ENCODE results near the gene ITM2C.

ITM2C gene

GRCh38 chr2:230908595-230909191 is 44.0 kb downstream of the ITM2C start (continued):
- TF ChIP-seq ZNF777 (tag by site-specific recombination; IDR thresholded peaks at IDR 0.05; ENCODE audit: borderline replicate concordance): no peak

- ChIA-PET CTCF (no interaction called here), POLR2A (no interaction called here)
- TF ChIP-seq ZNF488 (tag by site-specific recombination; IDR thresholded peaks at IDR 0.05) (no peak), ZNF701 (tag by site-specific recombination; IDR thresholded peaks at IDR 0.05) (no peak), TRIM28 (IDR thresholded peaks at IDR 0.05; ENCODE audit: borderline replicate concordance, low read length) (no peak), FEZF1 (tag by site-specific recombination; IDR thresholded peaks at IDR 0.05) (no peak), ZNF366 (tag by site-specific recombination; conservative IDR thresholded peaks at IDR 0.05) (no peak), YY1 (tag by site-specific recombination; IDR thresholded peaks at IDR 0.05) (no peak), ZNF248 (tag by site-specific recombination; IDR thresholded peaks at IDR 0.05) (no peak), ZNF23 (tag by site-specific recombination; IDR thresholded peaks at IDR 0.05; ENCODE audit: borderline replicate concordance) (no peak)
These were observed 45.3 kb downstream of the ITM2C start for GRCh38 chr2:230909841-230910545.

DNA sequence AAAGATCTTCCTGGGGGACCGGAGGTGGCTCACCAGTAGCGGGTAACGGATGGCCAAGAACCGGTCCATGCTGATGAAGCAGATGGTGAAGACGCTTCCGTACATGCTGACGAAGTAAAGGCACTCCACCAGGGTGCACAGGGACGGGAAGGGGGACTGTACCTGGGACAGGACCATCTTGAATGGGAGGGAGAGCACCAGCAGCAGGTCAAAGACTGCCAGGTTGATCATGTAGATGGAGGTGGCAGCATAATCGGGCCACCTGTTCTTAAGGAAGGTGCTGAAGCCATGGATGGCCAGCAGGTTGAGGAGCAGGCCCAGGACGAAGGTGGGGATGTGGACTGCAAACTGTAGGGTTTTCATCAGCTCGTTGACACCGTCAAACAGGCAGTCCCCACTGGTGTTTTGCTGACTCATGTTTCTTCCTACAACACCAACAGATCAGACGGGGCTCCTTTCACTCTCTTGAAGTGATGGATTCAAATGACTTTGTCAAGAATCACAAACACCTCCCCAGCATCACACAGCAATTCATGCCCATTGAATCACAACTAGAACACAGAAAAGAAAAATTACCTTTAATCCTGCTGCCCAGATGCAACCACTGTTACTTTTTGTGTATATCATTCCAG is 45.9 kb downstream of the ITM2C start:
- H3K27ac ChIP-seq (ENCODE audit: extremely low read depth, low read depth, low read length): no peak overlapping the region
- no peak for TF ChIP-seq SP2 (tag by site-specific recombination; IDR thresholded peaks at IDR 0.05)
- no peak for TF ChIP-seq ZNF2 (tag by site-specific recombination; IDR thresholded peaks at IDR 0.05)
- TF ChIP-seq, protein P1, sequence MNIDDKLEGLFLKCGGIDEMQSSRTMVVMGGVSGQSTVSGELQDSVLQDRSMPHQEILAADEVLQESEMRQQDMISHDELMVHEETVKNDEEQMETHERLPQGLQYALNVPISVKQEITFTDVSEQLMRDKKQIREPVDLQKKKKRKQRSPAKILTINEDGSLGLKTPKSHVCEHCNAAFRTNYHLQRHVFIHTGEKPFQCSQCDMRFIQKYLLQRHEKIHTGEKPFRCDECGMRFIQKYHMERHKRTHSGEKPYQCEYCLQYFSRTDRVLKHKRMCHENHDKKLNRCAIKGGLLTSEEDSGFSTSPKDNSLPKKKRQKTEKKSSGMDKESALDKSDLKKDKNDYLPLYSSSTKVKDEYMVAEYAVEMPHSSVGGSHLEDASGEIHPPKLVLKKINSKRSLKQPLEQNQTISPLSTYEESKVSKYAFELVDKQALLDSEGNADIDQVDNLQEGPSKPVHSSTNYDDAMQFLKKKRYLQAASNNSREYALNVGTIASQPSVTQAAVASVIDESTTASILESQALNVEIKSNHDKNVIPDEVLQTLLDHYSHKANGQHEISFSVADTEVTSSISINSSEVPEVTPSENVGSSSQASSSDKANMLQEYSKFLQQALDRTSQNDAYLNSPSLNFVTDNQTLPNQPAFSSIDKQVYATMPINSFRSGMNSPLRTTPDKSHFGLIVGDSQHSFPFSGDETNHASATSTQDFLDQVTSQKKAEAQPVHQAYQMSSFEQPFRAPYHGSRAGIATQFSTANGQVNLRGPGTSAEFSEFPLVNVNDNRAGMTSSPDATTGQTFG (tag by site-specific recombination; IDR thresholded peaks at IDR 0.05; ENCODE audit: borderline replicate concordance): no peak
- no peak for TF ChIP-seq ZNF23 (tag by site-specific recombination; IDR thresholded peaks at IDR 0.05; ENCODE audit: borderline replicate concordance)
- TF ChIP-seq KLF1 (tag by site-specific recombination; IDR thresholded peaks at IDR 0.05): no peak
- H3K4me3 ChIP-seq (ENCODE audit: low read depth, low read length): no peak overlapping the region
- H3K36me3 ChIP-seq (ENCODE audit: control insufficient read depth in 2 of 2, insufficient read depth in 1 of 2, low read length in 2 of 2): no peaks in the 10 kb centered on the region
- ChIA-PET CTCF (interaction anchor here (0.8 to 0.9 kb wide), 2 partner anchors 86 to 142 kb away, joined by 3 read pairs; no protein-coding TSS in a partner anchor), POLR2A (no interaction called here)
- H3K9me3 ChIP-seq (ENCODE audit: control insufficient read depth, insufficient read depth, low read depth, low read length): no peaks in the 10 kb centered on the region
- H3K4me1 ChIP-seq (ENCODE audit: control insufficient read depth, insufficient read depth, low read length): no peaks in the 10 kb centered on the region

More at GRCh38 chr2:230909841-230910545, 45.3 kb downstream of the ITM2C start:
- Histone ChIP-seq H3K4me1 (ENCODE audit: control insufficient read depth, insufficient read depth, low read length) (no peaks in the 10 kb centered on the region), H3K27ac (ENCODE audit: extremely low read depth, low read depth, low read length) (no peak overlapping the region), H3K36me3 (ENCODE audit: control insufficient read depth in 2 of 2, insufficient read depth in 1 of 2, low read length in 2 of 2) (no peaks in the 10 kb centered on the region), H3K4me3 (ENCODE audit: low read depth, low read length) (no peak overlapping the region), H3K9me3 (ENCODE audit: control insufficient read depth, insufficient read depth, low read depth, low read length) (no peaks in the 10 kb centered on the region)

GRCh38 chr2:230912046-230912445 is 47.3 kb downstream of the ITM2C start:
- no peaks in the 10 kb centered on the region for H3K9me3 ChIP-seq (ENCODE audit: control insufficient read depth, insufficient read depth, low read depth, low read length)
- H3K4me1 ChIP-seq (ENCODE audit: control insufficient read depth, insufficient read depth, low read length): no peaks in the 10 kb centered on the region
- H3K27ac ChIP-seq (ENCODE audit: extremely low read depth, low read depth, low read length): no peak overlapping the region
- TF ChIP-seq ZNF335 (tag by site-specific recombination; conservative IDR thresholded peaks at IDR 0.05): no peak
- no peak for TF ChIP-seq ZNF416 (tag by site-specific recombination; IDR thresholded peaks at IDR 0.05)
- no peak for TF ChIP-seq GFI1B (tag by site-specific recombination; IDR thresholded peaks at IDR 0.05)
- ChIA-PET POLR2A (no interaction called here), CTCF (interaction anchor here (0.6 to 2.6 kb wide), 10 partner anchors 10 to 98 kb away, joined by 3 to 16 read pairs (median 4); partner anchors contain the start of gene GPR55)
- H3K36me3 ChIP-seq (ENCODE audit: control insufficient read depth in 2 of 2, insufficient read depth in 1 of 2, low read length in 2 of 2): no peaks in the 10 kb centered on the region
- no peak overlapping the region for H3K4me3 ChIP-seq (ENCODE audit: low read depth, low read length)

Data from HEK293 (cell line).